PC-9 (cell line): Measurements from ENCODE around the gene DSCAML1.

ENCODE experiments used
- CTCF ChIP-seq: fragments of 200-600 bp; sonication (generic); conservative IDR thresholded peaks from 2 replicates; pipeline ENCODE4 v1.6.1; 2017; ENCODE audit warnings: mixed run types, antibody characterized with exemption, mild to moderate bottlenecking, moderate library complexity
- EZH2 ChIP-seq: fragments of 200-600 bp; sonication (generic); IDR thresholded peaks from 2 replicates; pipeline ENCODE4 v1.8.0; 2017; ENCODE audit warnings: antibody characterized with exemption, low read depth

GRCh38 chr11:117515892-117516787 lies 280.9 kb downstream of the DSCAML1 start:
- TF ChIP-seq CTCF: no peak; the same call in 1 of the 2 replicates
- no peak for TF ChIP-seq EZH2
